GM19395 (cell line): ENCODE results near the gene ECI2.

Source experiments
- ATAC-seq: cut with Tn5 transposase; IDR thresholded peaks from one replicate; pipeline ENCODE4 v1.9.1; 2021; ENCODE audit warnings: mild to moderate bottlenecking, moderate library complexity; ENCODE audit not compliant: unreplicated experiment

ECI2 gene, protein sequence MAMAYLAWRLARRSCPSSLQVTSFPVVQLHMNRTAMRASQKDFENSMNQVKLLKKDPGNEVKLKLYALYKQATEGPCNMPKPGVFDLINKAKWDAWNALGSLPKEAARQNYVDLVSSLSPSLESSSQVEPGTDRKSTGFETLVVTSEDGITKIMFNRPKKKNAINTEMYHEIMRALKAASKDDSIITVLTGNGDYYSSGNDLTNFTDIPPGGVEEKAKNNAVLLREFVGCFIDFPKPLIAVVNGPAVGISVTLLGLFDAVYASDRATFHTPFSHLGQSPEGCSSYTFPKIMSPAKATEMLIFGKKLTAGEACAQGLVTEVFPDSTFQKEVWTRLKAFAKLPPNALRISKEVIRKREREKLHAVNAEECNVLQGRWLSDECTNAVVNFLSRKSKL

DNA sequence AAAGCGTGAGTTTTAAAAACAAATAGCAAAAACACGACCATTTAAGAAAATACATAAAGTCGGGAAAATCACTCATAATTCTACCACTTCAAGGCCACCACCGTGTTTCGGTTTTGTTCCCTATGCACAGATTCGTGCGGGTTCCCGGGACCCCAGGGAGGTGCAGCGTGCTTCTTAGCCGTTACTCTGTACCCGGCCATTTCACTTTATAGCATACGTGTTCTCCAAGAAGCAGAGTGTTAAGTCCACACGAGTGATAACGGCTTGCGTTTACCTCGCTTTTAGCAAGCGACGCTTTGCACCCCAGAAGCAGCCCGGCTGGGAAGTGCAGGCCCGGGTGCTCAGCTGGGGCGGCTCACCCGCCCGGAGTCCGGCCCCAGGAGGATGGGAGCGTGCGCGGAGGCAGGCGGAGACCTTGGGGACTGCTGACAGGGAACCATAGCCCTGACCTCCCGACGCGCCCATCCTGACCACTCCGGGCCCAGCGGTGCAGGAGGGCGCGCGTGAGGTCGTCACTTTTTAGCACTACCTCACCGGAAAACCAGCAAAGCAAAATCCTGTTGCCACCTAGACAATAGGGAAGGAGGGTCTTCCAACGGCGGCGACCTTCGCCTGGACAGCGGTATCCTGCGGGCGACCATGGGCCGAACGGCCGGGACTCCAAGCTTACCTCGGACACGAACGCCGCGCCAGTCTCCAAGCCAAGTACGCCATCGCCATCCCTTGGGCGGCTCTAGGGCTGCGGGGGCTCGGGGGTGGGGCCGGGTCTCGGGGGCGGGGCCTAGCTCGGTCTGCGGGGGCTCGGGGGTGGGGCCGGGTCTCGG is at the start of gene ECI2:
Gene ECI2 (minus strand): TSS at position 735 of the 824 bp plus-strand sequence. CDS start 15 bp downstream, at position 720.
- ATAC-seq = peak; percentile 58

DNA sequence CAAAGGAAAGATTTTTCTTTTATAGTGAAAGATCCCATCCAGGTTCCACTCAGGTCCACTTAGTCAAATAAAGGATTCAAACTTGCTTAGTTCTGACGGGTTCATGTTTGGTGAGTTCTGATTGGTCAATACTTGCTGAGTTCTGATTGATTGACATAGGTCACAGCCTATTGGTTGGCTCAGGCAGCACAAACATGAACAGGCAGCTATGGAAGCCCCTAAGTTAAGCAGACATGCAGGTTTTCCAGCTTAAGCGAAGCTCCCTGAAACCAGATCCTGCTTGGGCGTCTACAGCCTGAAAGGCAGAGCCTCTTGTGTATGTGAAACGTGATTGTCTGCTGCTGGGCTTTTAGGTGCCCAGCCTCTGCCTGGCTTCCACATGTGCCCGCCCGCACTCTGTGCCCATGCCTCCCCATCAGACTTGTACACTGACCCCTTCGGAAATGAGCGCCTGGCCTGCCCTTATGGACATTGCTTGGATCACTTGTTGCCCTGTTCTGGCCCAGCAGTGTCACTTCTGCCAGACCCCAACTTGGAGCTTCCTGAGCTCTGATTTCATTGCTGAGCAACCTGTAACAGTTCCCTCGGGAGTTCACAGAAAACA is 45.4 kb upstream of the ECI2 start:
- ATAC-seq = no peak

DNA sequence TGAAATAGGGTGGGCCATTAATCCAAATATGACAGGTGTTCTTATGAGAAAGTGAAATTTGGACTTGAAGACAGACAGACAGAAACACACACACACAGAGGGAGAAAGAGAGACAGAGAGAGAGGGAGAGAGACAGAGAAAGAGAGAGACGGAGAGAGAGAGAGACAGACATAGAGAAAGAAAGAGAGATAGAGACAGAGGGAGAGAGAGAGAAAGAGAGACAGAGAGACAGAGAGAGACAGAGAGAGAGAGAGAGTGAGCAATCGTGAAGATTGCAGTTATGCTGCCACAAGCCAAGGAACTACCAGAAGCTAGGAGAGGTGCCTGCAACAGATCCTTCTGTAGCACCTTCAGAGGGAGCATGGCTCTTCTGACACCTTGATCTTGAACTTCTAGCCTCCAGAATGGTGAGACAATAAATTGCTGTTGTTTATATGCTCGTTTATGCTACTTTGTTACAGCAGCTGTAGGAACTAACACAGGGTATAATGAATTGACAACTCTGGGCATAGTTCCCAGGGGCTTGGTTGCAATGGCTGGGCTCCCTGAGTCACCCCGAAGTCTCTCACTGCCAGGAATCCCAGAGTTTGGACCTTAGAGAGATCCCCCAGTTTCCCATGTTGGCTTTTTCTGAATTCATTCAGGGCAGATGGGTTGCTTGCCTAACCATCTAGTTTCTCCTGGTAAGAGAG is 44.7 kb upstream of the ECI2 start:
- no peak for ATAC-seq

DNA sequence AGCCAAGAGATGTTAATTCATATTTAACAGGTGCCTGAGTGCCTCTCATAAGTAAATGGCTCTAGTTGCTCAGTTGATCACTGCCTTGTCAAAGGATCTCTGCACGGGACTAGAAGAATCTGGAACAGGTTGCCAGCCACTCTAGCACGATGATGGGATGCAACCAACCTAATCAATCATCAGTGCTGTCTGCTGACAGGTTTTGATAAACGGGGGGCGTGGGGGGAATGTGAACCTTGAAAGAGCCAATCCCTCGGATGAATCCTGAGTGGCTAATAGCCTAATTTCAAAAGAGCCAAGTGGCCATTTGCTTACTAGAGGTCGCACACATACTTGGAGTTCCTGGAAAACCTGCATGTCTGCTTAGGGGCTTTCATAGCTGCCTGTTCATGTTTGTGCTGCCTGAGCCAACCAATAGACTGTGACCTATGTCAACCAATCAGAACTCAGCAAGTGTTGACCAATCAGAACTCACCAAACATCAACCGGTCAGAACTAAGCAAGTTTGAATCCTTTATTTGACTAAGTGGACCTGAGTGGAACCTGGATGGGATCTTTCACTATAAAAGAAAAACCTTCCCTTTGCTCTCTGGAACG is 43.5 kb upstream of the ECI2 start:
- ATAC-seq = no peak

DNA sequence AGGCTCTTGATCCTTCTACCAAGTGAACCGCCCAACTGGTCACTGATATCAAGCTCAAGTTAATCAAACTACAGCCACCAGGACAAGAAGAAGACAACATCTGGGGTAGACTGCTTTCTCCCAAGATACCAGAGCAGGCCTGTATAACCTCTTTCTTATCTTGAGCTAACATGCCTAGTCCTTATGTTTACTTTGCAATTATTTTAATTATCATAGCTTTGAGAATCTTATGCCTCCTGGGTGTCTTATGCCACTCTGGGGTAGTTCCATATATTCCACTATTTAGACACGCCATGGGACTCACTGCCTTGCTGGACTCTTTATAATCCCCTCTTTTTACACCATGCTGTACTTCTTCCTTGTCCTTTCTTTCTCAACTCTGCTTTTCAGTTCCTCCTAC is 41.5 kb upstream of the ECI2 start:
- ATAC-seq = no peak

DNA sequence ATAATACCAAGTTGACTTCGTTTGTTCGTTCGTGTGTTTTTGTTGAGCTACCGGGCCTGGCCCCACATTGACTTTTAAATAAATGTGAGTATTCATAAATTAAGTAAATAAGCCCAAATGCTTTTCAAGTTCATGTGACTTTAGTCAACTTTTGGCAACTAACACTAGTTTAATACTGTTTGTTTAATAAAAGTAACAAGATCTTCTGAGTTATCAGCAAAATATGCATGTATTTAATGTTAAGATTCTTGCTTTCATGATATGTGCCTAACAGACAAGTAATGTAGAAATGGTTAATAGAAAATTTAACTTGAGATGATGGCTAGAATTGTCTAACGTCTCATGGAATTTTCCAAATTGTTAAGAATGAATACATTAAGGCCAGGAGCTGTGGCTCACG is 38.7 kb upstream of the ECI2 start:
- ATAC-seq = no peak

DNA sequence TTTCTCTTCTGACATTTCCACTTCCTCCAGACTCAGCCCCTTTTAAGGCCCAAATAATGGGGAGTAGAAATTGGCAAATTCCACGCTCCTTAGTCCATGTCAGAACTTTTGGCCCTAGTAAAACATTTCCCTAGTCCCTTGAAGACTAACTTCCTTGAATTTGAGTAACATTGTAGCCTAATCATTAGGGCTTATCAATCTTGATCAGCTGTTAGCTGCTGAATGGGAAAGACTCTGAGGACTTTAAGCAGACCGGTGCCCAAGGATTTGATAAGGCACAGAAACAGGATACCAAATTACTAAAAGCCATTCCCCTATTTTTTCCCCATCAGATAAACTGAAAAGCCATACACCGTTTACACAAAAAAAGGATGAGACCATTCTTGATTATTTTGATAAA is 37.0 kb upstream of the ECI2 start:
- ATAC-seq = no peak

DNA sequence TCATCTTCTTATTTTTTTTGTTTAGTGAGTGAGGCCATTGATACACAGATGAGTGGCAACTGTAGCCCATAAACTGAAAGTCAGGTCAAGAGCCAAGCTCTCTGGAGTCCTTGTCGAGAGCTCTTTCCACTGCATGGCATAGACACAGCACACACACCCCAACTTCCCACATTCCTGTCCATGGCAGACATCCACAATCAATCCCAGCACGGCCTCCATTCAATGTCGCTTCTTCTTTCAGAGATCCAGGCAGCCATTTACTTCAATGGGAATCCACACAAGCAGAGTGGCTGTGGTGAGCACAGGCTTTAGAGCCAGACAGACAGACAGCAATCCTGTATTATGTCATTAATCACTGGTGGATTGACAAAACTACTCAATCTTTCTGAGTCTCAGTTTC is 34.9 kb upstream of the ECI2 start:
- ATAC-seq = no peak

DNA sequence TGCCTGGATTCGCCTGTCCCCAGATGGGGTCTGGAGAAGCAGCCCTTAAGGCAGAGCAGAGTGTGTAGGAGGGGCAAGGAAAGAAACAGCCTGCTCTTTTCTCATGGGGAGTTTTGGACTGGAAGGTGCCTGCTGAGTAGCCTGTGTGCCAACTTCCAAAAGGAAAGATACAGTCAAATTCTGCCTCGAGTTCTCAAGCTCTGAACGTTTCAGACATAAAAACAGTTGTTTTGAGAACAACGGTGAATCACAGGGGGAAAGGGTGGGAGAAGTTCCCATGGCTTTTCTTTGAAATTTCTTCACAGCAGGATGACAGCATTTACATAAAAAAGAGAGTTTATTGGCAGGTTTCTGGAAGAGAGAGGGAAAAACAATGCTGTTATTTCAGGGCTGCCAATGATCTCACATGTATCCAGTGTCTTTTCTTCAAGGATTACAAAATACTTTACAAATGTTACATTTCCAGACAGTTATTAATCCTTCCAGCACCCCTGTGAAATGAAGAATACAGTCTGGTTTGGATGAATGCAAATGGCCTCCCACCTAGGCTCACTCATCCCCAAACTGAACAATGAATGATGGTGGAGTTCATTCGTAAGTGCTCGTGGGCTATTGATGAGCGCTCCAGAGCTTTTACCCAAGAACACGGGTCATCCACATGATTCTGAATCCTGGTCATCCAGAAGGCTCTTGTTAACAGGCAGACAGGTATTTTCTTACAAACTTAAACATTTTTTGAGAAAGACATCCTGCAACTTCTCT is 33.8 kb upstream of the ECI2 start:
- no peak for ATAC-seq

DNA sequence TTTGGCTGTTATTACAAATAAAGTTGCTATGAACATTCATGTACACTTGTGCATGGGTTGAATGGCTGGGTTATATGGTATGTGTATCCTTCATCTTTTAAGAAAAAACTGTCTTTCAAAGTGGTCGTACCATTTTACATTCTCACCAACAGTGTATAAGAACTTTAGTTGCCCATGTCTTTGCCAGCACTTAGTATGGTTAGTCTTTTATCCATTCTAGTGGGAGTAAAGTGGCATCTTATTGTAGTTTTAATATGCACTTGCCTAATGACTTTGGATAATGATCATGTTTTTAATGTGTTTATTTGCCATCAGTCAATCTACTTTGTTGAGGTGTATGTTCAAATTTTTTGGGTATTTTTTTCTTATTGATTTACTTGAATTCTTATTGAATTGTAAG is 32.5 kb upstream of the ECI2 start:
- no peak for ATAC-seq

DNA sequence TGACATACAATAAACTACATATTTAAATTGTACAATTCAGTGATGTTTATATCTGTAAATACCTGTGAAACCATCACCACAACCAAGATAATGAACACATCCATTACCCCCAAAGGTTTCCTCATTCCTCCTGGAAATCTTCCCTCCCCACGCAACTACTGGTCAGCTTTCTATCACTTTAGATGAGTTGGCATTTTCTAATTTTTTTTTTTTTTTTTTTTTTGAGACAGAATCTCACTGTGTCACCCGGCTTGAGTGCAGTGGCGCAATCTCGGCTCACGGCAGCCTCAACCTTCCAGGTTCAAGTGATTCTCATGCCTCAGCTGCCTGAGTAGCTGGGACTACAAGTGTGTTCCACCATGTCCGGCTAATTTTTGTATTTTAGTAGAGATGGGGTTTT is 31.7 kb upstream of the ECI2 start:
- no peak for ATAC-seq

DNA sequence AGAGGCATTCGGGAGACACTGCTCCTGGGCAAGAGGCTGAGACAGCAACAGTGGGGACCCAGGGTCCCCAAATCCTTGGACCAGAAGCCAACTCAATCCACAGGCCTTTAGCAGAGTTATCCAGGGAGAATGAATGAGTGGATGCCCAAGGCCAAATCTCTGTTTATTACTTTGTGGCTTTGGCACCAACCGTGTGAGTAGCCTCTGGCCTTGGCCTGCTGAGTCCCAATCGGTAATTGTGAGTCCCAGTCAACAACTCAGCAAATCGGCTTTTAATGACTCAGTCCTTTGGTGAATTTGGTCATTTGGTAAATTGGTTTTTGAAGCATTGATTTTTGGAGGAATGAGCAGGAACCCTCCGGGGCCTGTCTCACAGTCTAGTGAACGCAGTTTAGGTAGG is 29.1 kb upstream of the ECI2 start:
- no peak for ATAC-seq

DNA sequence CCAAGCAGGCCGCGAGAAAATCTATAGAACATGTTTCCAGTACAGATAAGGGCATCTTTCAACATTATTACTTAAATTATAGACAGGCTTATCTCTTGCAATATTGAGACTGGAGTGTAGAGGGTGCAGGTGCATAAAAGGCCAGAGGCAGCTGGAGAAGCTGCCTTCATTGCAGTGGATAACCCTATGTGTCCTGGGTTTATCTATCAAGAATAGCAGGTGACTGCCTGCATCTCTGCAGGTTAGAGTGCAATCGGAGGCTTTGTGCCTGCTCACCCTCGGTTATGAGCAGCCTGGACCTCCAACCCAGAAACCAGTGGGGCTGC is 28.7 kb upstream of the ECI2 start:
- no peak for ATAC-seq

DNA sequence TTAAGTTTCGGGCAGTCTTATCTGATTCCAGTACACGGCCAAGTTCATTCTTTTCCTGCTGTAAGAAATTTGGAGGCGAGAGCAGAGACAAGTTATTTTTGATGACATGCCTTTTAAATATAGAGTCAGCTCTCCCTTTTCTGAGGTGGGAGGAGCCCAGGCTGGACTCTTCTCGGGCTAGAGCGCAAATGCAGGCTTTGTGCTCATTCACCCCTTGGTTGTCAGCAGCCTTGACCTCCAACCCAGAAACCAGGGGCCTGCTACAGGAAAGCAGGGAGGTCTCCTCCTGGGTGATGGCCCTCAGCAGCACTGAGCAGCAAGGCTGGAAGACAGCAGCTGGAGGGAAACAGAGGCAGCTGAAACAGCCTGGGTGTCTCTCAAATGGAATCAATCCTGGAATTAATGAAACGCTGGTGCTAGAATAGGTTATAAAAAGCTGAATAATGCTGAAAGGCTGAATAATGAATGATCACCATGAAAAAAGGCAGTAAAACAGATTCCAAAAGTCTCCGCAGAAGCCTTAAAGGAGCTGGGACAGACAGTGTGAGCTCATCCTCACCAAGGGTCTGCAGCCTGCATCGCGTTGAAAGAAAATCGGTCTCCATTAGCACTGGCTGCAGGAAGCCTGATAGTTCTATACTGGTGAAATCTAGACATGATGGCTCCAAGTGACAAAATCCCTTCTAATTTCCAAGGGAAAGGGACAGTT is 28.2 kb upstream of the ECI2 start:
- ATAC-seq = no peak

DNA sequence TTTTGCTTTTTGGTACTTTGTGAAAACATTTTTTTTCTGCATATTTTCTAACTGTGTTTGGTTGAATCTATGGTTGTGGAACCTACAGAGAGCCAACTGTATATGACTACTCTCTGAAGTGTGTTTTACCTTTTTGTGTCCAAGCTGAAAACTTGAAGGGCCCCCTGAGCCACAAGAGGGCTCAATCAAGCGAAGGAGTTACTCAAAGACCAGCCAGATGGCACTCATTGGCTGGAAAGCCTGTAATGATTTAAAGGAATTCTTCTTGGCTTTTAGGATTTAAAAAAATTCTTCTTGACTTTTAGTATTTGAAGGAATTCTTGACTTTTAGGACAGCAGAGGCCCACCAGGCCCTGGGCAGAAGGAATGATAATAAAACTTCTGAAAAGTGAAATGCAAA is 27.0 kb upstream of the ECI2 start:
- no peak for ATAC-seq

DNA sequence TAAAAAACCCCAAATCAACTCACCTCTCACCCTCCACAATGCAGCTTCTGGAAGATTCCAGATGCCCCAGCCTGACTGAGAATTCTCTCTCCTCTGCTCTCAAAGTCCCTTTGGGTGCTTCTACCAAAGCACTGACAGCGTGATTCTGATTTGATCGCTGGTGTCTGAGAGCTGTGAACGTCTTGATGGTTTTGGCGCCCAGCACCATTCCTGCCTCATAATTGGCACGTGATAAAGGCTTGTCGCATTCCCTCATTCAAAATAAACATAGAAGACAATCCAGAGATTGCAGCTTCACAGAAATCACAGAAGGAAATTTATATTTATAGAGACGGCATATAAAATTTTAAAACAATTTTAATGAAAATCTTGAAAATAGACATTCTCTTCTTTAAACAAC is 24.1 kb upstream of the ECI2 start:
- ATAC-seq = no peak

DNA sequence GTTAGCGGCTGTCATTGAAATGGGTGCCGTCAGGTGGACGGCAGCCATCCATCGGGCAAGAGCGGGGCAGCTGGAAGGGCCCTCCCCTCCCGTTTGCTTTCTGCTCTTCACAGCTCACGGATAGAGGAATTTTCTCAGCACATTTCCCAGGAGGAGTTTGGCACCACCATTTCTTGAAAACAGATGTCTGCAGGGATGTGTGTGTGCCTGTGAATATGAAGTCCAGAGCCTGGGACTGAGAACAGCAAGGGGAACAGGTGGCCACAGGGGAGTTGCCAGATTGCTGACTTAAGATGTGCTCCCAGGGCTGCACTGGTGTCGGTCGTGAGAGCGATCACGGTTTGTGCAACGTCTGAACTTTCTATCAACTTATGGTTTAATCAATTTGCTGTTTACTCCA is 22.1 kb upstream of the ECI2 start:
- no peak for ATAC-seq

DNA sequence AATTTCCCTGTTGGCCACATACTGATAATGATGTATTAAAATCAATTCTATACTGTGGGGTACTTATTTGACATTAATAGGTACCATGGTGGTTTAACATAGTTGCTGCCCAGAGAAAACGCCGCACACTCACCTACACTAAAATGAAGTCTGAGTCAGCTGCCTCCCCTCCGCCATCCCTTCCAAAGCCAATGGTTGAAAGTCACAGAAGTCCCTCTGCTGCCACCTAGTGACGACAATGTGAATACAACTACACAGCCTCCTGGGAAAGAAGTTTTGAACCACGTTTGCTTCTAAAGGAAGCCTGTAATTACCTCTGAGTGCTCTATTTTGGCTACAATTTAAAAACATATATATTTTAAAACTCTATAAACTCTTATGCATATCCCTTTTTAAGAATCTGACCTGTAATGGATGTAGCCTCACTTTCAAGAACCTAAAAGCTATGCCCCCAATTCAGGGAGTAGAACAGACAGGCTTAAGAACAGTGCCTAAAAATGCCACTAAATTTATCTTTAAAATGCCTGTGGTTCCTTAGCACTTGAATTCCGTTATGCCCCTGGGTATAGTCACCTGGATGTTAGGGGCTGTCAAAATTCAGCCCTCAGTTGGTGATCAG is 20.6 kb upstream of the ECI2 start:
- ATAC-seq = peak; percentile 85

DNA sequence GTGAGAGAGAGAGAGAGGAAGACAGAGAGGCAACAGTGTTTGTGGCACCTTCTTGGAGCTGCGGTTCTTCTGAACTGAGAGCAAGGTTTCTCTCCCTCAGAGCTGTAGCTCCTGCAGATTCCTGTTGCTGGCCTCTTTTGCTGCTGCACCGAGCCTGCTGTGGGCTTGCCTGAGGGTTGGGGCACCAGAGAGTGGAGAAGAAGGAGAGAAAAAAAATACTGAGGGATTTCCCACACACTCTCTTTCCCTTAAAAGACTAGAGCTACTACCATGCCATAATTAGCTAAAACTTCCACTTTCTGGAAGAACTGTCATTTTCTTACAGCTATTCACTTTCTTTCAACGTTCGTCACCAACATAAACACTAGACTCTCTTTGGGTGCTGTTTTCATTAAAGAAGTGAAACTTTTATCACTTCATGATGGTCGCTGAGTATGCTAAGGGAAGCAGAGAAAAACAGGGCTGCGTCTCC is 18.2 kb upstream of the ECI2 start:
- ATAC-seq = peak; percentile 81
